ENCODE measurements around the gene RPL7A.
"Not testable (repeated sequence)": the region's sequence is repeated elsewhere in the genome, so short reads cannot be mapped to it uniquely, and the experiment has no call there.

The RPL7A gene

DNA sequence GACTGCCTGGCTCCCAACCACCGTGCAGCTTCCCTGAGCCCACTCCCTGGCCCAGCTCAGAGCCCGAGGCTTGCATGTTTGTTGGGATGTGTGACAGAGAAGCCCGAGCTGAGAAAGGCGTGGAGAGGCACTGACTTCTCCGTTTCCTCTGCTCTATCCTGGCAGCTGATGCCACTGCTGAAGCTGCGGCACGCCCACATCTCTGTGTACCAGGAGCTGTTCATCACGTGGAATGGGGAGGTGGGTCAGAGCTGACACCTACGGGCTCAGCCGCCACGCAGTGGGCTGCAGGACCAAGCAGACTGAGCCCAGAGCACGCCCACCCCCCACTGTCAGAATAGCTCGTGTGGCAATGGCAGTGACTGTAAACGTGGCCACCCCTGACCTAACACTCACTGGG is 37.4 kb downstream of the RPL7A start:
- DNase-seq (ENCODE audit: extremely low read depth, insufficient read length) = no peak
- no peaks in the 10 kb centered on the region; the same call in 1 of the 2 replicates for H3K27me3 ChIP-seq (replicated peaks; ENCODE audit: control insufficient read depth, insufficient read depth, low read length)
- H3K36me3 ChIP-seq (ENCODE audit: control insufficient read depth, insufficient read depth, low read length) = no peaks in the 10 kb centered on the region
- H3K4me3 ChIP-seq (replicated peaks; ENCODE audit: low read depth, low read length) = no peak overlapping the region
- TF ChIP-seq, protein P1, sequence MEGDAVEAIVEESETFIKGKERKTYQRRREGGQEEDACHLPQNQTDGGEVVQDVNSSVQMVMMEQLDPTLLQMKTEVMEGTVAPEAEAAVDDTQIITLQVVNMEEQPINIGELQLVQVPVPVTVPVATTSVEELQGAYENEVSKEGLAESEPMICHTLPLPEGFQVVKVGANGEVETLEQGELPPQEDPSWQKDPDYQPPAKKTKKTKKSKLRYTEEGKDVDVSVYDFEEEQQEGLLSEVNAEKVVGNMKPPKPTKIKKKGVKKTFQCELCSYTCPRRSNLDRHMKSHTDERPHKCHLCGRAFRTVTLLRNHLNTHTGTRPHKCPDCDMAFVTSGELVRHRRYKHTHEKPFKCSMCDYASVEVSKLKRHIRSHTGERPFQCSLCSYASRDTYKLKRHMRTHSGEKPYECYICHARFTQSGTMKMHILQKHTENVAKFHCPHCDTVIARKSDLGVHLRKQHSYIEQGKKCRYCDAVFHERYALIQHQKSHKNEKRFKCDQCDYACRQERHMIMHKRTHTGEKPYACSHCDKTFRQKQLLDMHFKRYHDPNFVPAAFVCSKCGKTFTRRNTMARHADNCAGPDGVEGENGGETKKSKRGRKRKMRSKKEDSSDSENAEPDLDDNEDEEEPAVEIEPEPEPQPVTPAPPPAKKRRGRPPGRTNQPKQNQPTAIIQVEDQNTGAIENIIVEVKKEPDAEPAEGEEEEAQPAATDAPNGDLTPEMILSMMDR (IDR thresholded peaks at IDR 0.05; ENCODE audit: insufficient read depth, low read length, poor library complexity, severe bottlenecking) = no peak

GRCh38 chr9:133386338-133386737 is 38.3 kb downstream of the RPL7A start:
- TF ChIP-seq, protein P1 (IDR thresholded peaks at IDR 0.05; ENCODE audit: insufficient read depth, low read length, poor library complexity, severe bottlenecking) = no peak
- DNase-seq (ENCODE audit: extremely low read depth, insufficient read length) = no peak
- no peaks in the 10 kb centered on the region for H3K36me3 ChIP-seq (ENCODE audit: control insufficient read depth, insufficient read depth, low read length)
- H3K27me3 ChIP-seq (replicated peaks; ENCODE audit: control insufficient read depth, insufficient read depth, low read length) = no peaks in the 10 kb centered on the region; the same call in 1 of the 2 replicates
- no peak overlapping the region for H3K4me3 ChIP-seq (replicated peaks; ENCODE audit: low read depth, low read length)

DNA sequence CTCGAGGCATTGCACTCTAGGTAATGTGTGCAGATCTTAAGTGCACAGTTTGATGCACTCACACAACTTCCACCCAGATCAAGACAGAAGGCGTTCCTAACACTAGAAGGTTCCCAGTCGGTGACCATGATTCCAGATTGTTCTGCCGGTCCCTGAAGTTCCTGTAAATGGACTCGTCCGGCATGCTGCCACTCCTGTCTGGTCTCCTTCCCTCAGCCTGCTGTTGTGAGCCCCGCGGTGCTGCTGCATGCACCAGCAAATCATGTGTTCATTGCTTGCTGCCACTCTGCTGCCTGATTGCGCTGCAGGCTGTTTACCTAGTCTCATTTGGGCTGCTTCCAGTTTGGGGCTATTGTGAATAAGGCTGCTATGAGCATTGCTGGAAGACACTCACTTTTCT is 39.7 kb downstream of the RPL7A start:
- Histone ChIP-seq H3K36me3 (ENCODE audit: control insufficient read depth, insufficient read depth, low read length) (no peaks in the 10 kb centered on the region), H3K4me3 (replicated peaks; ENCODE audit: low read depth, low read length) (no peak overlapping the region), H3K27me3 (replicated peaks; ENCODE audit: control insufficient read depth, insufficient read depth, low read length) (no peaks in the 10 kb centered on the region; the same call in 1 of the 2 replicates)
- no peak for DNase-seq (ENCODE audit: extremely low read depth, insufficient read length)
- TF ChIP-seq, protein P1 (IDR thresholded peaks at IDR 0.05; ENCODE audit: insufficient read depth, low read length, poor library complexity, severe bottlenecking) = no peak

DNA sequence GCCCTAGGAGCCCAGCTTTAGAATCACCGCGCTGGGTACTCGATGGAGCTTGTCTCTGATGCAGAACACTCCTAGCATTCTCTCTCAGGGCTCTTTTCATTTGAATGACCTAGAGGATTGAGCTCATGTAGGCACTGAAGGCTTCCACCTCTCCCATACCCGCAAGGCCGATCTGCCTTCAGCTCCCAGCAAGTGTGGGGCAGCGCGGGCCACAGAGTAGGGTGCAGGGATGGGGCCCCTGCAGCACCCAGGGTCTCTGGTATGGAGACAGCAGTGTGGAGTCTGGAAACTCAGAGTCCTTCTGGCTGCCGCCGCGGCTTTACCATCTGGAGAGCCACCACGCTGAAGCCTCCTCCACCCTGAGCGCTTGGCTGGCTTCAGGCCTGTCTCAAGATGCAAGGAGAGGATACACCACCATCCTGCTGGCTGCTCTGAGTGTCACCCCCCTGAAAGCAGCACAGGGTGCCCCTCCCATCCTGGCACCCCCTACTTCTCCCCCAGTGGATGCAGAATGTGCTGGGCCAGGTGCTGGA is 41.1 kb downstream of the RPL7A start:
- no peak for DNase-seq (ENCODE audit: extremely low read depth, insufficient read length)
- H3K4me3 ChIP-seq (replicated peaks; ENCODE audit: low read depth, low read length) = no peak overlapping the region
- H3K27me3 ChIP-seq (replicated peaks; ENCODE audit: control insufficient read depth, insufficient read depth, low read length) = no peaks in the 10 kb centered on the region; the same call in 1 of the 2 replicates
- TF ChIP-seq, protein P1 (IDR thresholded peaks at IDR 0.05; ENCODE audit: insufficient read depth, low read length, poor library complexity, severe bottlenecking) = no peak
- no peaks in the 10 kb centered on the region for H3K36me3 ChIP-seq (ENCODE audit: control insufficient read depth, insufficient read depth, low read length)

DNA sequence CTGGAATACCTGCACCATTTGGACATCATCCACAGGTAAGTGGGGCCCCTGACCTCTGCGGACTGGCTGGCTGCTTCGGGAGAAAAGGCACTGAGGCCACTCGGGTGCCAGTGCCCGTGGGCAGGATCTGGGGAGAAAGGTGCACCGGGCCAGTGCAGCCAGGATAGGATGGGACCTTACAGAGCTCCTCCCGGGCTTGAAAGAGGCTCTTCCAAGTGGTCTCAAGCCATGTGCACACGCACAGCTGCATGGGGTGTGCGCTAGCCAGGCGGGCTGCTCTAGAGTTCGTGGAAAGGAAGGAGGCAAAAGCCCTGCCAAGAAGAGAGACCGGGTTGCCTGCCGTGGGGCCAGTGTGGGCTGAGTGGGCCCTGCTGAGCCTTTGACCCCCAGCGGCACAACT is 41.5 kb downstream of the RPL7A start:
- no peaks in the 10 kb centered on the region for H3K36me3 ChIP-seq (ENCODE audit: control insufficient read depth, insufficient read depth, low read length)
- H3K27me3 ChIP-seq (replicated peaks; ENCODE audit: control insufficient read depth, insufficient read depth, low read length) = no peaks in the 10 kb centered on the region; the same call in 1 of the 2 replicates
- TF ChIP-seq, protein P1 (IDR thresholded peaks at IDR 0.05; ENCODE audit: insufficient read depth, low read length, poor library complexity, severe bottlenecking) = no peak
- no peak for DNase-seq (ENCODE audit: extremely low read depth, insufficient read length)
- H3K4me3 ChIP-seq (replicated peaks; ENCODE audit: low read depth, low read length) = no peak overlapping the region

- H3K4me3 ChIP-seq (replicated peaks; ENCODE audit: low read depth, low read length) = no peak overlapping the region
Observed at GRCh38 chr9:133390713-133391112, 42.7 kb downstream of the RPL7A start.

GRCh38 chr9:133391449-133391848 is 43.4 kb downstream of the RPL7A start:
- H3K4me3 ChIP-seq (replicated peaks; ENCODE audit: low read depth, low read length); H3K27me3 ChIP-seq (replicated peaks; ENCODE audit: control insufficient read depth, insufficient read depth, low read length); DNase-seq (ENCODE audit: extremely low read depth, insufficient read length); H3K36me3 ChIP-seq (ENCODE audit: control insufficient read depth, insufficient read depth, low read length): not testable (repeated sequence)

More at GRCh38 chr9:133390713-133391112, 42.7 kb downstream of the RPL7A start:
- TF ChIP-seq, protein P1 (IDR thresholded peaks at IDR 0.05; ENCODE audit: insufficient read depth, low read length, poor library complexity, severe bottlenecking) = no peak
- DNase-seq (ENCODE audit: extremely low read depth, insufficient read length) = no peak
- no peaks in the 10 kb centered on the region for H3K36me3 ChIP-seq (ENCODE audit: control insufficient read depth, insufficient read depth, low read length)
- no peaks in the 10 kb centered on the region for H3K27me3 ChIP-seq (replicated peaks; ENCODE audit: control insufficient read depth, insufficient read depth, low read length)

GRCh38 chr9:133392308-133392707 is 44.3 kb downstream of the RPL7A start:
- not testable (repeated sequence) for DNase-seq (ENCODE audit: extremely low read depth, insufficient read length); H3K27me3 ChIP-seq (replicated peaks; ENCODE audit: control insufficient read depth, insufficient read depth, low read length); H3K36me3 ChIP-seq (ENCODE audit: control insufficient read depth, insufficient read depth, low read length); H3K4me3 ChIP-seq (replicated peaks; ENCODE audit: low read depth, low read length)
